HCT116 (cell line): ENCODE data around the gene GHRHR. TPM values are rescaled to one million over a fixed set of nuclear protein-coding genes. Genes with fewer than 3 reads are reported as not detected.

Experiments
- ATAC-seq: fragments of 200-7000 bp; cut with Tn5 transposase; 2 replicates; pipeline ENCODE4 v1.9.1; 2020; ENCODE audit warnings: mild to moderate bottlenecking, moderate library complexity
- BruUV-seq: library from RNA; stranded (reverse); fragments of 400-500 nt; replicated peaks from 2 replicates; lab custom pipeline; 2021; lab: Mats Ljungman, UMichigan
- CTCF ChIA-PET: fragments of 300-600 bp; sonication (Branson Sonifier 250); formaldehyde crosslinking; loops from one replicate; lab custom pipeline; 2021; ENCODE audit warnings: antibody characterized with exemption; lab: Charles Lee
- POLR2A ChIA-PET: fragments of 300-600, 350-600 bp; sonication (Branson Sonifier 250); formaldehyde crosslinking; loops from one replicate; lab custom pipeline; 2021; ENCODE audit warnings: antibody characterized with exemption; lab: Charles Lee
- RAD21 ChIA-PET, 2 experiments: fragments of 300-600 bp; sonication (Branson Sonifier 250); formaldehyde crosslinking; loops; one replicate each; lab custom pipeline; 2023; ENCODE audit warnings: low total read pairs in 2 of 2; ENCODE audit not compliant: uncharacterized antibody in 2 of 2, unreplicated experiment in 2 of 2, low non-redundant PET in 1 of 2; lab: Charles Lee
- DNase-seq: peaks from one replicate; pipeline ENCODE4 v3.0.0-alpha.2; 2010; ENCODE audit warnings: low read depth, low spot score
- H2AFZ ChIP-seq: fragments of 200-600 bp; shearing (Covaris generic), sonication (generic); 2 replicates; pipeline ENCODE4 v1.6.1; 2017; ENCODE audit warnings: low read depth, mixed run types, mixed read lengths, antibody characterized with exemption, low read length; ENCODE audit not compliant: poor library complexity, severe bottlenecking
- H3K27ac ChIP-seq: 2 replicates; pipeline ENCODE4 v1.5.1; 2012; ENCODE audit warnings: low read depth, low read length
- H3K27me3 ChIP-seq: fragments of 200-600 bp; sonication (generic); 2 replicates; pipeline ENCODE4 v1.6.1; 2016; ENCODE audit warnings: mixed run types, low read length, mixed read lengths; ENCODE audit not compliant: insufficient read depth
- H3K36me3 ChIP-seq, 2 experiments: fragments of 200-500 bp in 1 of 2; fragments of 200-600 bp in 1 of 2; sonication (Bioruptor generic) in 1 of 2; sonication (generic) in 1 of 2; 2 replicates each; pipeline versions ENCODE4 v1.5.1 to v1.6.1; 2014 to 2016; ENCODE audit warnings: low read length in 2 of 2, inconsistent platforms in 1 of 2, mixed read lengths in 1 of 2, mixed run types in 1 of 2; ENCODE audit not compliant: insufficient read depth in 2 of 2, control insufficient read depth in 1 of 2
- H3K4me1 ChIP-seq, 2 experiments: fragments of 200-600 bp in 1 of 2; sonication (generic) in 1 of 2; 2 replicates each; pipeline versions ENCODE4 v1.5.1 to v1.6.1; 2012 to 2017; ENCODE audit warnings: low read length in 2 of 2, inconsistent platforms in 1 of 2, mild to moderate bottlenecking in 1 of 2, mixed read lengths in 1 of 2, mixed run types in 1 of 2, moderate library complexity in 1 of 2; ENCODE audit not compliant: insufficient read depth in 2 of 2, control insufficient read depth in 1 of 2
- H3K4me2 ChIP-seq: fragments of 200-600 bp; sonication (generic); 2 replicates; pipeline ENCODE4 v1.6.1; 2017; ENCODE audit warnings: mixed run types, low read length, mixed read lengths
- H3K4me3 ChIP-seq, 2 experiments: fragments of 200-600 bp in 1 of 2; sonication (generic) in 1 of 2; replicated peaks in 1 of 2; 2 replicates each; pipeline ENCODE4 v1.5.1; 2011 to 2016; ENCODE audit warnings: low read length in 2 of 2, control low read depth in 1 of 2, low read depth in 1 of 2, mild to moderate bottlenecking in 1 of 2, mixed read lengths in 1 of 2, mixed run types in 1 of 2
- H3K79me2 ChIP-seq: fragments of 200-600 bp; sonication (generic); 2 replicates; pipeline ENCODE4 v1.6.1; 2017; ENCODE audit warnings: mild to moderate bottlenecking, mixed run types, low read length, moderate library complexity, mixed read lengths; ENCODE audit not compliant: insufficient read depth
- H3K9ac ChIP-seq: fragments of 200-600 bp; sonication (generic); 2 replicates; pipeline ENCODE4 v1.6.1; 2016; ENCODE audit warnings: low read length, mixed read lengths
- H3K9me2 ChIP-seq: fragments of 200-600 bp; sonication (generic), shearing (Covaris generic); 2 replicates; pipeline ENCODE4 v1.6.1; 2017; ENCODE audit warnings: mixed run types, mild to moderate bottlenecking, moderate library complexity; ENCODE audit not compliant: insufficient read depth
- H3K9me3 ChIP-seq, 2 experiments: fragments of 200-500 bp in 1 of 2; fragments of 200-600 bp in 1 of 2; sonication (Bioruptor generic) in 1 of 2; sonication (generic) in 1 of 2; 2 replicates each; pipeline ENCODE4 v1.6.1; 2014 to 2017; ENCODE audit warnings: low read length in 2 of 2, mixed read lengths in 2 of 2, inconsistent platforms in 1 of 2, low read depth in 1 of 2, mild to moderate bottlenecking in 1 of 2, mixed run types in 1 of 2, moderate library complexity in 1 of 2; ENCODE audit not compliant: control insufficient read depth in 1 of 2, insufficient read depth in 1 of 2
- H4K20me1 ChIP-seq: fragments of 200-600 bp; sonication (generic), shearing (Covaris generic); 2 replicates; pipeline ENCODE4 v1.6.1; 2017; ENCODE audit warnings: mixed run types, mild to moderate bottlenecking, moderate library complexity; ENCODE audit not compliant: insufficient read depth
- CEBPB ChIP-seq: IDR thresholded peaks from 2 replicates; pipeline ENCODE4 v1.6.1; 2012; ENCODE audit warnings: low read depth
- ELF1 ChIP-seq: IDR thresholded peaks from 2 replicates; pipeline ENCODE4 v1.6.1; 2012; ENCODE audit warnings: low read depth, borderline replicate concordance
- EZH2 ChIP-seq: fragments of 200-600 bp; sonication (generic); IDR thresholded peaks from 2 replicates; pipeline ENCODE4 v1.6.1; 2017; ENCODE audit warnings: antibody characterized with exemption, mixed run types
- EZH2phosphoT487 ChIP-seq: fragments of 200-600 bp; IDR thresholded peaks from 2 replicates; pipeline ENCODE4 v1.6.1; 2018; ENCODE audit warnings: antibody characterized with exemption, borderline replicate concordance
- POLR2A ChIP-seq: IDR thresholded peaks from 2 replicates; pipeline ENCODE4 v1.7.0; 2011; ENCODE audit warnings: borderline replicate concordance; ENCODE audit not compliant: insufficient read depth, insufficient read length; ENCODE audit errors: extremely low read depth
- POLR2AphosphoS5 ChIP-seq: IDR thresholded peaks from 2 replicates; pipeline ENCODE4 v1.6.1; 2011; ENCODE audit warnings: mild to moderate bottlenecking, low read depth, low read length, moderate library complexity
- SP1 ChIP-seq: IDR thresholded peaks from 2 replicates; pipeline ENCODE4 v1.6.1; 2012; ENCODE audit warnings: low read depth
- TCF7L2 ChIP-seq: IDR thresholded peaks from 2 replicates; pipeline ENCODE4 v1.7.0; 2011; ENCODE audit warnings: borderline replicate concordance, inconsistent platforms; ENCODE audit not compliant: insufficient read depth, insufficient read length; ENCODE audit errors: extremely low read depth
- YY1 ChIP-seq: IDR thresholded peaks from 2 replicates; pipeline ENCODE4 v1.6.1; 2011; ENCODE audit warnings: low read length, low read depth, moderate library complexity, mild to moderate bottlenecking; ENCODE audit not compliant: insufficient replicate concordance; ENCODE audit errors: extremely low read depth
- intact Hi-C: fragments of 100-400 bp; cut with micrococcal nuclease; formaldehyde crosslinking; loops from 2 replicates; pipeline ENCODE4 v1.10.0; 2022
- total RNA-seq: library from RNA; stranded (reverse); gene quantifications from one replicate; pipeline ENCODE4 v1.2.1, GENCODE V29; 2021; ENCODE audit not compliant: unreplicated experiment

GHRHR gene
- total RNA-seq, 1 experiment from 2014 or later: not detected

- H3K4me2 ChIP-seq: no peak overlapping the region
- BruUV-seq: no TSS peak
- H3K27ac ChIP-seq: no peak overlapping the region
- ChIA-PET RAD21 (interaction anchor here in 1 of 2 experiments (3.9 kb wide), 1 partner anchor 135 kb away, joined by 50 read pairs; no protein-coding TSS in a partner anchor), POLR2A (interaction anchor here (0.9 kb wide), 1 partner anchor 136 kb away, joined by 3 read pairs; no protein-coding TSS in a partner anchor), CTCF (interaction anchor here (6.9 kb wide), 1 partner anchor 137 kb away, joined by 482 read pairs; no protein-coding TSS in a partner anchor)
- no peak overlapping the region for H2AFZ ChIP-seq
- no peaks in the 10 kb centered on the region for H4K20me1 ChIP-seq
- peaks cover 1% of the 10 kb centered on the region; the same call in 1 of the 2 replicates for H3K27me3 ChIP-seq
- intact Hi-C loops: no loop called here
- no peaks in the 10 kb centered on the region for H3K9me3 ChIP-seq
- no peaks in the 10 kb centered on the region for H3K36me3 ChIP-seq
- peaks cover 7 to 10% of the 10 kb centered on the region in 2 experiments; a peak in 3 of 4 replicates for H3K4me1 ChIP-seq
- no peaks in the 10 kb centered on the region for H3K79me2 ChIP-seq
- H3K9ac ChIP-seq: no peak overlapping the region
- ATAC-seq: no peak
- H3K9me2 ChIP-seq: no peaks in the 10 kb centered on the region
- TF ChIP-seq CEBPB: no peak
- no peak for DNase-seq
- H3K4me3 ChIP-seq: no peak overlapping the region
Measured at GRCh38 chr7:30986738-30987137, 23.0 kb downstream of the GHRHR start.

DNA sequence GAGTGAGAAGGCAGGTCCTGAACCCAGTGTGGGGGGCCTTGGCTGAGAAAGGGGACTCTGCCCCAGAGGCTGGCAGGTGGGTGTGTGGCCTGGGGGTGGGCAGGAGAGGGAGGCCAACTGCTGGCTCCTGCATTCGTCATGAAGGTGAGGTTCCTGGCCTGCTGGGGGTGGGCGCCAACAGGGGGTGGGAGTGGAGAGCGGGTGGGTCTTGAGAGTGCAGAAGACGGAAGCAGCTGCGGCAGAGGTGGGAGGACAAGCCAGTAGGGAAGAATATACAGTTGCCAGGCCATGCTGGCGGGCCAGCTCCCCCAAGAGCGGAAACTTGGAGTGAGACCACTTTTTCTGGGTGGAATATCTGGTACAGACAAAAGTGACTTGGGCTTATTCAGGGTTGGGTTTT lies 23.4 kb downstream of the GHRHR start:
- ChIA-PET POLR2A (no interaction called here), CTCF (interaction anchor here (6.9 kb wide), 1 partner anchor 136 kb away, joined by 482 read pairs; no protein-coding TSS in a partner anchor), RAD21 (no interaction called here)
- Histone ChIP-seq H3K79me2 (no peaks in the 10 kb centered on the region), H3K27me3 (no peaks in the 10 kb centered on the region), H3K9me2 (no peaks in the 10 kb centered on the region), H3K4me2 (no peak overlapping the region), H3K9me3 (no peaks in the 10 kb centered on the region), H3K4me3 (no peak overlapping the region), H3K4me1 (peaks cover 7 to 10% of the 10 kb centered on the region in 2 experiments; a peak in 3 of 4 replicates), H3K9ac (no peak overlapping the region), H3K27ac (no peak overlapping the region), H4K20me1 (no peaks in the 10 kb centered on the region), H3K36me3 (no peaks in the 10 kb centered on the region), H2AFZ (no peak overlapping the region)
- no TSS peak for BruUV-seq
- no peak for ATAC-seq
- intact Hi-C loops: no loop called here
- no peak for TF ChIP-seq EZH2
- no peak for TF ChIP-seq YY1
- TF ChIP-seq SP1: no peak
- no peak for TF ChIP-seq CEBPB
- TF ChIP-seq EZH2phosphoT487: no peak
- TF ChIP-seq POLR2A: no peak
- no peak for TF ChIP-seq ELF1
- no peak for TF ChIP-seq POLR2AphosphoS5
- TF ChIP-seq TCF7L2: no peak
- no peak for DNase-seq
